SU-DHL-6 (cell line): Measurements from ENCODE around the gene GNPNAT1.

Experiments
- H2AFZ ChIP-seq: fragments of 200-600 bp; sonication (generic); 2 replicates; pipeline ENCODE4 v1.6.1; 2014; ENCODE audit warnings: low read depth, mild to moderate bottlenecking, moderate library complexity, mixed read lengths, antibody characterized with exemption, low read length; ENCODE audit not compliant: severe bottlenecking
- H3F3A ChIP-seq: fragments of 200-600 bp; shearing (Covaris generic); 2 replicates; pipeline ENCODE4 v1.6.0; 2016; ENCODE audit warnings: antibody characterized with exemption, mild to moderate bottlenecking; ENCODE audit not compliant: insufficient read depth
- H3K27ac ChIP-seq: fragments of 200-600 bp; sonication (generic); 2 replicates; pipeline ENCODE4 v1.5.1; 2016; ENCODE audit warnings: low read depth, mild to moderate bottlenecking, low read length, moderate library complexity, mixed read lengths
- H3K27me3 ChIP-seq: fragments of 200-600 bp; sonication (generic), shearing (Covaris generic); 2 replicates; pipeline ENCODE4 v1.6.0; 2014; ENCODE audit warnings: mild to moderate bottlenecking, low read length
- H3K36me3 ChIP-seq: fragments of 200-600 bp; sonication (generic); 2 replicates; pipeline ENCODE4 v1.6.1; 2014; ENCODE audit warnings: mild to moderate bottlenecking, low read length, mixed read lengths
- H3K4me2 ChIP-seq: fragments of 300-600, 200-600 bp; shearing (Covaris generic), sonication (generic); 2 replicates; pipeline ENCODE4 v1.6.0; 2014; ENCODE audit warnings: low read length, low read depth, mild to moderate bottlenecking; ENCODE audit not compliant: poor library complexity, severe bottlenecking
- H3K4me3 ChIP-seq: fragments of 200-600 bp; sonication (generic); 2 replicates; pipeline ENCODE4 v1.5.1; 2014; ENCODE audit warnings: antibody characterized with exemption, low read length, mild to moderate bottlenecking, mixed read lengths; ENCODE audit not compliant: insufficient read depth, poor library complexity, severe bottlenecking
- H3K79me2 ChIP-seq: fragments of 200-600 bp; sonication (generic); 2 replicates; pipeline ENCODE4 v1.6.1; 2014; ENCODE audit warnings: mild to moderate bottlenecking, low read length, moderate library complexity; ENCODE audit not compliant: insufficient read depth
- H3K9ac ChIP-seq: fragments of 200-600 bp; sonication (generic); 2 replicates; pipeline ENCODE4 v1.7.0; 2014; ENCODE audit warnings: mild to moderate bottlenecking, low read length
- H3K9me2 ChIP-seq: fragments of 200-600 bp; sonication (generic); replicated peaks from 2 replicates; pipeline ENCODE4 v1.6.1; 2014; ENCODE audit warnings: low read length; ENCODE audit not compliant: insufficient read depth
- H3K9me3 ChIP-seq: fragments of 200-600 bp; sonication (generic); 2 replicates; pipeline ENCODE4 v1.6.1; 2014; ENCODE audit warnings: low read length, mixed read lengths; ENCODE audit not compliant: insufficient read depth
- H4K20me1 ChIP-seq: fragments of 200-600 bp; sonication (generic); 2 replicates; pipeline ENCODE4 v1.6.1; 2014; ENCODE audit warnings: low read depth, mild to moderate bottlenecking, antibody characterized with exemption, low read length, moderate library complexity, mixed read lengths
- EZH2phosphoT487 ChIP-seq: fragments of 200-600 bp; sonication (generic), shearing (Covaris generic); conservative IDR thresholded peaks from 2 replicates; pipeline ENCODE4 v1.6.1; 2018; ENCODE audit warnings: mild to moderate bottlenecking, antibody characterized with exemption, low read length, moderate library complexity, mixed read lengths
- TF ChIP-seq, protein P1 (sequence below): fragments of 200-600 bp; sonication (generic); IDR thresholded peaks from one replicate; pipeline ENCODE4 v1.5.1; 2017; ENCODE audit warnings: antibody characterized with exemption, mild to moderate bottlenecking, low read length, moderate library complexity; ENCODE audit not compliant: insufficient read depth, poor library complexity, severe bottlenecking

The GNPNAT1 gene

GRCh38 chr14:52791223-52792096 is at the start of gene GNPNAT1:
Gene GNPNAT1 (minus strand): TSS chr14:52791607. CDS start chr14:52784650, 6,957 bp downstream.
- peaks cover 15% of the 10 kb centered on the region; the same call in 1 of the 2 replicates for H3K79me2 ChIP-seq
- no peaks in the 10 kb centered on the region for H4K20me1 ChIP-seq
- H2AFZ ChIP-seq: peak within 1 kb of the TSS; percentile 91
- no peaks in the 10 kb centered on the region for H3K9me3 ChIP-seq
- no peaks in the 10 kb centered on the region for H3K36me3 ChIP-seq
- H3F3A ChIP-seq: peaks cover 18% of the 10 kb centered on the region
- H3K27ac ChIP-seq: 0 out of 2 replicates have a peak within 1 kb of the TSS, but pooled peaks have one; percentile 12
- H3K9me2 ChIP-seq: no peaks in the 10 kb centered on the region
- H3K4me3 ChIP-seq: peak within 1 kb of the TSS; percentile 74
- TF ChIP-seq EZH2phosphoT487: no peak
- TF ChIP-seq, protein P1, sequence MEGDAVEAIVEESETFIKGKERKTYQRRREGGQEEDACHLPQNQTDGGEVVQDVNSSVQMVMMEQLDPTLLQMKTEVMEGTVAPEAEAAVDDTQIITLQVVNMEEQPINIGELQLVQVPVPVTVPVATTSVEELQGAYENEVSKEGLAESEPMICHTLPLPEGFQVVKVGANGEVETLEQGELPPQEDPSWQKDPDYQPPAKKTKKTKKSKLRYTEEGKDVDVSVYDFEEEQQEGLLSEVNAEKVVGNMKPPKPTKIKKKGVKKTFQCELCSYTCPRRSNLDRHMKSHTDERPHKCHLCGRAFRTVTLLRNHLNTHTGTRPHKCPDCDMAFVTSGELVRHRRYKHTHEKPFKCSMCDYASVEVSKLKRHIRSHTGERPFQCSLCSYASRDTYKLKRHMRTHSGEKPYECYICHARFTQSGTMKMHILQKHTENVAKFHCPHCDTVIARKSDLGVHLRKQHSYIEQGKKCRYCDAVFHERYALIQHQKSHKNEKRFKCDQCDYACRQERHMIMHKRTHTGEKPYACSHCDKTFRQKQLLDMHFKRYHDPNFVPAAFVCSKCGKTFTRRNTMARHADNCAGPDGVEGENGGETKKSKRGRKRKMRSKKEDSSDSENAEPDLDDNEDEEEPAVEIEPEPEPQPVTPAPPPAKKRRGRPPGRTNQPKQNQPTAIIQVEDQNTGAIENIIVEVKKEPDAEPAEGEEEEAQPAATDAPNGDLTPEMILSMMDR: no peak
- H3K9ac ChIP-seq: peak within 1 kb of the TSS; percentile 78
- H3K4me2 ChIP-seq: peak within 1 kb of the TSS; percentile 74
- no peaks in the 10 kb centered on the region for H3K27me3 ChIP-seq

DNA sequence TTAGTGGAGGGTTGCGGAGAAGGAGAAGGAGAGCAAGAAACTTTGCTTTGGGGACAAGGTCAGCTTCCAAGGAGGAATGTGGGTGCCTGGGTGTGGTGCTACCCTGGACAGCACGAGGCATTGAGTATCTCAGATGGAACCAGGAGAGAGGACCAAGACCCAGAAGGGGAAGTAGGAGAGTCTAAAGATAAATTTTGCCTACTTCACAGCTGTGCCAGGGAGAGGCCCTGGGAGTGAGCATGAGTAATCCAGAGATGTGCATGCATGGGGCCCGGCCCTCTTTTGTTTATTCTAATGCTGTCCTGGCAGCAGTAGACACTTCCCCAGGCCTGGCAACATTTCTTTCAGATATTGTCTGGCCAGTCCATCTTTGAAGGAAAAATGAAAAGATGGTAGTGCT is 49.5 kb upstream of the GNPNAT1 start:
- no peak overlapping the region for H3K4me2 ChIP-seq
- no peaks in the 10 kb centered on the region for H3K9me2 ChIP-seq
- H3K9ac ChIP-seq: no peak overlapping the region
- no peaks in the 10 kb centered on the region for H3F3A ChIP-seq
- H3K79me2 ChIP-seq: no peaks in the 10 kb centered on the region
- H3K27me3 ChIP-seq: no peaks in the 10 kb centered on the region
- no peaks in the 10 kb centered on the region for H4K20me1 ChIP-seq
- H3K36me3 ChIP-seq: no peaks in the 10 kb centered on the region
- no peak overlapping the region for H2AFZ ChIP-seq
- TF ChIP-seq EZH2phosphoT487: no peak
- TF ChIP-seq, protein P1: no peak
- no peak overlapping the region for H3K27ac ChIP-seq
- no peak overlapping the region for H3K4me3 ChIP-seq
- H3K9me3 ChIP-seq: no peaks in the 10 kb centered on the region

- no peaks in the 10 kb centered on the region for H4K20me1 ChIP-seq
- no peaks in the 10 kb centered on the region for H3K9me2 ChIP-seq
- no peaks in the 10 kb centered on the region for H3K9me3 ChIP-seq
- H3K9ac ChIP-seq: no peak overlapping the region
- H3K27ac ChIP-seq: no peak overlapping the region
- TF ChIP-seq, protein P1: no peak
- TF ChIP-seq EZH2phosphoT487: no peak
- no peak overlapping the region for H3K4me2 ChIP-seq
- H3K79me2 ChIP-seq: no peaks in the 10 kb centered on the region
- H2AFZ ChIP-seq: no peak overlapping the region
- no peak overlapping the region for H3K4me3 ChIP-seq
- H3F3A ChIP-seq: no peaks in the 10 kb centered on the region
- no peaks in the 10 kb centered on the region for H3K27me3 ChIP-seq
- no peaks in the 10 kb centered on the region for H3K36me3 ChIP-seq
Observed at GRCh38 chr14:52837451-52837850, 46.0 kb upstream of the GNPNAT1 start.
